ENCODE measurements around the gene COBL. TPM values are rescaled to one million over a fixed set of nuclear protein-coding genes. Genes with fewer than 3 reads are reported as not detected.

COBL gene
- total RNA-seq, 1 donor from 2014 or later: 1.2 TPM

GRCh38 chr7:51300762-51301674 lies 15.6 kb downstream of the COBL start:
- H3K27me3 Mint-ChIP-seq (ENCODE audit: low read depth): no peaks in the 10 kb centered on the region
- H3K27ac Mint-ChIP-seq: no peak overlapping the region
- TF ChIP-seq, protein P1, sequence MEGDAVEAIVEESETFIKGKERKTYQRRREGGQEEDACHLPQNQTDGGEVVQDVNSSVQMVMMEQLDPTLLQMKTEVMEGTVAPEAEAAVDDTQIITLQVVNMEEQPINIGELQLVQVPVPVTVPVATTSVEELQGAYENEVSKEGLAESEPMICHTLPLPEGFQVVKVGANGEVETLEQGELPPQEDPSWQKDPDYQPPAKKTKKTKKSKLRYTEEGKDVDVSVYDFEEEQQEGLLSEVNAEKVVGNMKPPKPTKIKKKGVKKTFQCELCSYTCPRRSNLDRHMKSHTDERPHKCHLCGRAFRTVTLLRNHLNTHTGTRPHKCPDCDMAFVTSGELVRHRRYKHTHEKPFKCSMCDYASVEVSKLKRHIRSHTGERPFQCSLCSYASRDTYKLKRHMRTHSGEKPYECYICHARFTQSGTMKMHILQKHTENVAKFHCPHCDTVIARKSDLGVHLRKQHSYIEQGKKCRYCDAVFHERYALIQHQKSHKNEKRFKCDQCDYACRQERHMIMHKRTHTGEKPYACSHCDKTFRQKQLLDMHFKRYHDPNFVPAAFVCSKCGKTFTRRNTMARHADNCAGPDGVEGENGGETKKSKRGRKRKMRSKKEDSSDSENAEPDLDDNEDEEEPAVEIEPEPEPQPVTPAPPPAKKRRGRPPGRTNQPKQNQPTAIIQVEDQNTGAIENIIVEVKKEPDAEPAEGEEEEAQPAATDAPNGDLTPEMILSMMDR (IDR thresholded peaks at IDR 0.05; ENCODE audit: unreplicated experiment): no peak
- DNase-seq (ENCODE audit: low spot score in 2 of 2, unreplicated experiment in 2 of 2): no peak
- peaks cover 4% of the 10 kb centered on the region for H3K4me1 Mint-ChIP-seq
- H3K4me3 Mint-ChIP-seq: no peak overlapping the region
- no peaks in the 10 kb centered on the region for H3K36me3 Mint-ChIP-seq
- H3K9me3 Mint-ChIP-seq: no peaks in the 10 kb centered on the region

- Mint-ChIP-seq H3K27me3 (ENCODE audit: low read depth) (no peaks in the 10 kb centered on the region), H3K4me3 (no peak overlapping the region), H3K27ac (no peak overlapping the region), H3K9me3 (no peaks in the 10 kb centered on the region), H3K36me3 (no peaks in the 10 kb centered on the region), H3K4me1 (peaks cover 4% of the 10 kb centered on the region)
- DNase-seq (ENCODE audit: low spot score in 2 of 2, unreplicated experiment in 2 of 2): no peak
- TF ChIP-seq, protein P1 (IDR thresholded peaks at IDR 0.05; ENCODE audit: unreplicated experiment): no peak
Measured at GRCh38 chr7:51299391-51300133, 17.0 kb downstream of the COBL start.

GRCh38 chr7:51298912-51299311 lies 17.7 kb downstream of the COBL start:
- Mint-ChIP-seq H3K27ac (no peak overlapping the region), H3K9me3 (no peaks in the 10 kb centered on the region), H3K36me3 (no peaks in the 10 kb centered on the region), H3K27me3 (ENCODE audit: low read depth) (no peaks in the 10 kb centered on the region), H3K4me1 (peaks cover 4% of the 10 kb centered on the region), H3K4me3 (no peak overlapping the region)
- TF ChIP-seq, protein P1 (IDR thresholded peaks at IDR 0.05; ENCODE audit: unreplicated experiment): no peak
- DNase-seq (ENCODE audit: low spot score in 2 of 2, unreplicated experiment in 2 of 2): no peak

DNA sequence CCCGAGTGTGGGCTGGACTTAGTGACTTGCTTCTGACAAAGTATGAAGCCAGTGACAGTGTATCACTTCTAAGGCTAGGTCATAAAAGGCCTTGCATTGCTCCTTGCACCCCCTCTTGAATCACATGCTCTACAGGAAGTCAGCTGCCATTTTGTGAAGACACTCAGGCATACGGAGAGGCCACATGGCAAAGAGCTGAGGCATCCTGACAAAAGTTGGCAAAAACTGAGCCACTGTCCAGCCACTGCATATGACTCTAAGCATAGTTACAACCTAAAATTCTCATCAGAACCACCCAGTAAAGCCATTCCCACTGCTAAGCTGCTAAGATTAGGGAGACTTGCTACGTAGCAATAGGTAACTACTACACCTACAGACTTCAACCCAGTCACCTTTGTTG lies 18.6 kb downstream of the COBL start:
- Mint-ChIP-seq H3K27me3 (ENCODE audit: low read depth) (no peaks in the 10 kb centered on the region), H3K4me1 (peaks cover 3% of the 10 kb centered on the region), H3K36me3 (no peaks in the 10 kb centered on the region), H3K9me3 (no peaks in the 10 kb centered on the region), H3K27ac (no peak overlapping the region), H3K4me3 (no peak overlapping the region)
- DNase-seq (ENCODE audit: low spot score in 2 of 2, unreplicated experiment in 2 of 2): no peak
- TF ChIP-seq, protein P1 (IDR thresholded peaks at IDR 0.05; ENCODE audit: unreplicated experiment): no peak

DNA sequence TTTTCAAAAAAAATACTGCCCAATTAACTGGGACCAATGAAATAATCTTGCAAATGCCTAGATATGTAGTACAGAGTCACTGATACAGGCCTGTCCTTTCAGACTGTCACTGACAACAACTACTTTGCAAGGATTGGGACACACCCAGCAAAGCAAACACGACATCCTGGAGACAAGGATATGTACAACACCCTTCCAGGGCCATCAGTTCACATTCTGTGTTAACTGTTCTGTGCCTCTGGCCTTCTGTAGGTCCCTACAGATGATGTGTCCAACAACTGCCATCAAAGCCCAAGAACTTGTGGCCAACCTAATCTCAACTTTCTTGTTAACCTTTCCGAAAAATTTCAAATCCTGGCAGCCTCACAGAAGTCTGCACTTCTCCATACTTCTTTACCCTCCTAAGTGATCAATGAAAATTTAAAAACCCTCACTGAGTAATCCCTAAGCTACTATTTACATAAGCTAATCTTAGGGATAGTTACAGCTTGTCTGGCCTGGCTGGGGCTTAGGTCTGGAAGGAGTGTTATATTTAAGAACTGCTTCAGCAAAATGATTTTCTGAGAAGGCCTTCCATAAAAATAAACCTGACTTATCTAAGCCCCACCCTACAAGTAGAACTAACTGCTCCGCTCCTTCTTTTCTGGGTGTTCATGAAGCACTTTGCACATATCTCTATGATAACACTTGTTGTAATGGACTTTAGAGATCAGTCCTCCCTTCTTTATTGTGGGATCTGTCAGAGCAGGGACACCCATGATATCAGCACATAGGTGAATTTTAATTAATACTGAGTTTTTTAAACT lies 21.0 kb downstream of the COBL start:
- no peak for DNase-seq (ENCODE audit: low spot score in 2 of 2, unreplicated experiment in 2 of 2)
- H3K4me3 Mint-ChIP-seq: no peak overlapping the region
- no peaks in the 10 kb centered on the region for H3K4me1 Mint-ChIP-seq
- no peaks in the 10 kb centered on the region for H3K27me3 Mint-ChIP-seq (ENCODE audit: low read depth)
- no peak overlapping the region for H3K27ac Mint-ChIP-seq
- TF ChIP-seq, protein P1 (IDR thresholded peaks at IDR 0.05; ENCODE audit: unreplicated experiment): no peak
- no peaks in the 10 kb centered on the region for H3K36me3 Mint-ChIP-seq
- no peaks in the 10 kb centered on the region for H3K9me3 Mint-ChIP-seq

All from mesothelial cell of epicardium (in vitro differentiated cells).